Measurements from ENCODE around the gene PRKCA.
"Not testable (repeated sequence)": the region's sequence is repeated elsewhere in the genome, so short reads cannot be mapped to it uniquely, and the experiment has no call there.

The PRKCA gene

DNA sequence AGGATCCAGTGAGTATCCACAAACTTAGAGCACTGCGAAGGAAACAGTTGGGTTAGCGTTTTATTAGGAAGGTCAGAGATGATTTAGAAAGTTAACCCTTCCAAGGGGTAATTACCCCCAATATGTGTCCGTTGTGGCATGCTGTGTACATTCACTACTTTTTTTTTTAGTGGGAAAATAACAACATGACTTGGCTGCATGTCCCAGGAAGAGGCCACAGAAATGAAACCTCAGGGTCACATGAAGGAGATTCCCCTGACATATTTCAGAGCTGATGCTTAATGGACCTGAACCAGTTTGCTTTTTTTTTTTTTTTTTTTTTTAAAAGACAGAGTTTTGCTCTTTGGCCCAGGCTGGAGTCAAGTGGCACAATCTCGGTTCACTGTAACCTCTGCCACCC, 167.5 kb downstream of the PRKCA start:
- no peak for DNase-seq

GRCh38 chr17:66472123-66472522, 169.7 kb downstream of the PRKCA start:
- DNase-seq = no peak

DNA sequence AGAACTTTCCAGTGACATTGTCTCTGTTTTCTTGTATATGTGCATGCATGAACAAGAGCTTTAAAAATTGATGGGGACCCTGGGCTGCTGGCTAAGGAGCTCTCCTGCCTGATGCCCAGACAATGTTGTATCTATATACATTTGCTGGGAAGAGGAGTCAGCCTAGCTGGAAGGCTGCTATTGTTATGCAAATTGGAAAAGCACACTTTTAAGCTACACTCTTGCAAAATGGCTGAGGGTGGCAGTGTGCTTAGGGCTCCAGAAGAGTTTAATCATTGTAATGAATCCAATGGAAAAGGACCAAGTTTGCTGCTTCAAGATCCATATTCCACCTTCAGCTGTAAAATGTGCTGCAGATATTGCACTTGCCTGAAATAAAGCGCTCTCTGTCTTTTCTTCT, 171.8 kb downstream of the PRKCA start:
- DNase-seq = no peak

GRCh38 chr17:66474806-66475497, 172.5 kb downstream of the PRKCA start:
- DNase-seq = no peak

- DNase-seq = no peak
These were observed 173.6 kb downstream of the PRKCA start for GRCh38 chr17:66476014-66476413.

- no peak for DNase-seq
These were observed 175.3 kb downstream of the PRKCA start for GRCh38 chr17:66477615-66478283.

DNA sequence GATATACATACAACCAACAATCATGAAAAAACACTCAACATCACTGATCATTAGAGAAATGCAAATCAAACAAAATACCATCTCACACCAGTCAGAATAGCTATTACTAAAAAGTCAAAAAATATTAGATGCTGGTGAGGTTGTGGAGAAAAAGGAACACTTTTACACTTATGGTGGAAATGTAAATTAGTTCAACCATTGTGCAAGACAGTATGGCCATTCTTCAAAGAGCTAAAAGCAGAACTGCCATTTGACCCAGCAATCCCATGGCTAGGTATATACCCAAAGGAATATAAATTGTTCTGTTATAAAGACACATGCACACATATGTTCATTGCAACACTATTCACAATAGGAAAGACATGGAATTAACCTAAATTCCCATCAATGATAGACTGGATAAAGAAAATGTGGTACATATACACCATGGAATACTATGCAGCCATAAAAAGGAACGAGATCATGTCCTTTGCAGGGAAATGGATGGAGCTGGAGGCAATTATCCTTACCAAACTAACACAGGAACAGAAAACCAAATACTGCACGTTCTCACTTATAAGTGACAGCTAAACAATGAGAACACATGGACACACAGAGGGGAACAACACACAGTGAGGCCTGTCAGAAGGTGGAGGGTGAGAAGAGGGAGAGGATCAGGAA, 176.9 kb downstream of the PRKCA start:
- DNase-seq = not testable (repeated sequence)

- no peak for DNase-seq
These were observed 177.8 kb downstream of the PRKCA start for GRCh38 chr17:66480243-66480642.

GRCh38 chr17:66480802-66481201, 178.4 kb downstream of the PRKCA start:
- no peak for DNase-seq

GRCh38 chr17:66481271-66481670, 178.9 kb downstream of the PRKCA start:
- DNase-seq = no peak

DNA sequence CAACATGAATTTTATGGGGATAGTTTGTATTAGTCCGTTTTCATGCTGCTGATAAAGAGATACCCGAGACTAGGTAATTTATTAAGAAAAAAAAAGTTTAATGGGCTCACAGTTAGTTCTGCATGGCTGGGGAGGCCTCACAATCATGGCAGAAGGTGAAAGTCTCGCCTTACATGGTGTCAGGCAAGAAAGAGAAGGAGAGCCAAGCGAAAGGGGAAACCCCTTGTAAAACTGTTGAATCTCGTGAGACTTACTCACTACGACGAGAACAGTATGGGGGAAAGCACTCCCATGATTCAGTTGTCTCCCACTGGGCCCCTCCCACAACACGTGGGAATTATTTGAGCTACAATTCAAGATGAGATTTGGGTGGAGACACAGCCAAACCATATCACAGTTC, 181.5 kb downstream of the PRKCA start:
- DNase-seq = no peak

DNA sequence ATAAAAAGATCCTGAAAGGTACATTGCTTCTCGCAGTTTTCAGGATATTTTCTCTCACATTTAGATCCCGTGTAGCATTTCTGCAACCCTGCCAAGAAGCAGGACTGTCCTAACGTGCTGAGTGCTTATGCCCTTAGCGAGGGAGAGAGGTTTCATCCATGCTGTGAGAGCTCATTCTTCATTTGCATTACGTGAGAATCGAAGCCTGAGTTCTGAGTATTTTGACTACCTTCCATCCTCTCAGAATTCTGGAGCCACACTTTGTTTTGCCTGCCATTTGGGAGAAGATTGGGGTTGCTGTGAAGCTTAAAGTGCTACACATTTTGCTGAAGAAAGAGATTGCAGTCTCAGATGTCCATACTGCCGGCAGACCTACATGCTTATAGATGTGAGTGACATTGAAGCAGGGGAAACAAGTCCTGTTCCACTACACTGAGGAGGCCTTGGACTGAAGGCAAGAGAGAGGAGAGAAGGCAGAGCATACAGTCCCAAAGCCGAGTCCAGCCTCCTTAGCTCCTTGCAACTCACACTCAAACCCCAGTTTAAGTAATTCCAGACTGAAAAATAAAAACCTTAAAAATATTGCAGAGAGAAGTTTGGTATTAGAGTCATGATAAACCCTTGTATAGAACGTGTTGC, 183.0 kb downstream of the PRKCA start:
- DNase-seq = no peak

DNA sequence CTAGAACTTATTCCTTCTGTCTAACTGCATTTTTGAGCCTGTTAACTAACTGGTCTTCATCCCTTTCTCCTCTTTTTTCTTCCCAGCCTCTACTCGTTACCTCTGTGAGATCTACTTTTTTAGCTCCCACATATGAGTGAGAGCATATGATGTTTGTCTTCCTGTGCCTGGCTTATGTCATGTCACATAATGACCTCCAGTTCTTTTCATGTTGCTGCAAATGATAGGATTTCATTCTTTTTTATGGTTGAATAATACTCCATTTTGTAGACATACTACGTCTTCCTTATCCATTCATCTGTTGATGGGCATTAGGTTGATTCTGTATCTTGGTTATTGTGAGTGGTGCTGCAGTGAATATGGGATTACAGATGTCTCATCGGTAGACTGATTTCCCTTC, 184.7 kb downstream of the PRKCA start:
- DNase-seq = no peak

DNA sequence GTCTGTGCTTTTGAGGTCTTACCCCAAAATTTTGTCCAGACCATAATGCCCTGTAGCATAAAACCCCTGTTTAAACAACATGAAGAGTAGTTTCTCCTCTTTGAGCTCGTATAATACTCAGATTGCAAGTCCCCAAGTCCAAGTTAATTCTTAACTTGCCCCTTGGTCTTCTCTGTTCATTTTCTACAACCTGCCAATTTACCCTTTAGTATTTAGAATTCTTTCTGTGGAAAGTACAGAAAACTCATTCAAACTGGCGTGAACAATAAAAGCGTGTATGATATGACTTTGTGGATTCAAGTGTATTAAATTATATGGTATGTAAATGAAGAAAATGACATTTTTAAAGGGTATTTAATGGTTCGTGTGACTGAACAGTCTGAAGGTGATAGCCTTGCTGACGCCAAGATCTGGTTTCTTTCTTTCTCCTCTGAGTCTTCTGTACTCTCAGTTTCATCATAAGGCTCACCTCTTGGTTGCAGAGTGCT, 185.6 kb downstream of the PRKCA start:
- no peak for DNase-seq

GRCh38 chr17:66488864-66489263, 186.5 kb downstream of the PRKCA start:
- DNase-seq = no peak

- not testable (repeated sequence) for DNase-seq
These were observed 187.2 kb downstream of the PRKCA start for GRCh38 chr17:66489576-66489975.

GRCh38 chr17:66491213-66491612, 188.8 kb downstream of the PRKCA start:
- DNase-seq = no peak

DNA sequence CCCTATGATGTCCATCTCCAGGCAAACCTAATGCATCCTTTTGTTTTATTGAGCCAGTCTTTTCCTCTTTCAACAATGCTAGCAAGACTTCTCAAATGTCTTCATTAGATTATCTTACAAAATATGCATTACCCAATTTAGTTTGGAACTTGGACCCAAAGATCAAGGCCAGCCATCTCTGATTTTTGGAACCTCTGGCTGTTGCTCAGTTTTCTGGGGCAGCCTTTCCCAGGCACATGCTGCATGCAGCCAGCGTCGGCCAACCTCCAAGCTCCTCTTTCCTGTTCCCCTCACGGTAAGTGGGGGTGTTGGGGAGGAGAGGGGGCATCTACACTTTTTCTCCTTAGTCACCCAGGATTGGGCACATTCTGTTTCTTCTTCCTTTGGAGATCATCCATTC, 189.3 kb downstream of the PRKCA start:
- DNase-seq = no peak

DNA sequence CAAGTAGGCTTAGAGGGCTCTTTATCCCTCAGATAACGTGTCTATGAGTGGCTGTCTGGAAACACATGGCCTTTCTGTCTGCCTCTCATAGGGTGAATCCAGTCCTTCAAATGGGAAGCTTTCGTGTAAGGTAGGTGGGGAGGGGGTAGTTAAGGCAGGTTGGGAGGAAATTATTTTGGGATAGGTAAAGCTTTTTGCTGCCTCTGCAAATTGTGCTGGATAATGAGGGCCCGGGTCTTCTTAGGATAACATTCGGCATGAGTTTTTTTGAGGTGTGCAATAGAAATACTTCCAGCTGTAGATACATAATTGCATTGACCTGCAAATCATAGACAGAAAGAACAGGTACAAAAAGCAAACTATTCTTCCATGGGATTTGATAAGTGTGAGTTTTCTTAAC, 189.7 kb downstream of the PRKCA start:
- no peak for DNase-seq

- DNase-seq = no peak
These were observed 190.2 kb downstream of the PRKCA start for GRCh38 chr17:66492561-66493005.

DNA sequence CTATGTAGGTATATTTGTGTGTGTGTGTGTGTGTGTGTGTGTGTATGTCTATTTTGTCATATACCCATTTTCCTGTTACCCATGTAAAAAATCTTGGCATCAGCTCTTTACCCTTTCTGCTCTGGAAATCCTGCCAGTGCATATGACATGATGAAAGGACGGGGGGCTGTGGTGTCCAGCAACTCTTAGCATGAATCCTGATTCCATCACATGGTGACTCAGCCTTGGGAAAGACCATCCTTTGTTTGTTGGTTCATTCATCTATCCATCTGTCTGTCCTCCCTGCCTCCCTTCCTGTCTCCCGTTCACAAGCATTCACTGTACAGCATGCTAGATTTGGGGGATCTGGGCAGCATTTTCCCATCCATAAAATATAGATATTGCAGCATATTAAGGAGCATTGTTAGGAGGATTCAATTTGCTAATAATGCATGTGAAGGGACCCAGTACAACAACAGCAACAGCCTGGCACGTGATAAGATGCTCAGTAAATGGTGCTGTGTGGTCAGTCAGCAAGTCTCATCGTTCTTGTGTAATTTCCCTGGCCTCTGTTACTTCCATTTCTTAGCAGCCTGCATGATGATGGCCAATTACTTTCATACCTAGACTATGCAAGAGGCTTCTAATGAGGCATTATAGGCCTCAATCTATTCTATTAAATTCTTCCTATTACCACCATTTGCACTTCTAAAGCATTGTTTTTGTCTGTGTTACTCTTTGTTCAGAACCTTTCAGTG, 191.0 kb downstream of the PRKCA start:
- DNase-seq = no peak

GRCh38 chr17:66494023-66494803, 191.8 kb downstream of the PRKCA start:
- DNase-seq = no peak
